ENCODE results near the gene CLNK.
A peak's percentile ranks its signal among the peaks of the same experiment; 100 is the strongest.

The CLNK gene

GRCh38 chr4:10532155-10532554 is 152.4 kb downstream of the CLNK start:
- TF ChIP-seq CTCF (IDR thresholded peaks at IDR 0.05; ENCODE audit: insufficient read depth, low read depth, low read length, missing control alignments): no peak
- H3K4me3 ChIP-seq (ENCODE audit: low read length): no peak overlapping the region
- no peak for DNase-seq (ENCODE audit: low read depth)

- TF ChIP-seq CTCF (IDR thresholded peaks at IDR 0.05; ENCODE audit: insufficient read depth, low read depth, low read length, missing control alignments): no peak
- H3K4me3 ChIP-seq (ENCODE audit: low read length): no peak overlapping the region
- DNase-seq (ENCODE audit: low read depth): no peak
Measured at GRCh38 chr4:10530137-10530786, 154.3 kb downstream of the CLNK start.

- peak; percentile 56 for DNase-seq (ENCODE audit: low read depth)
- H3K4me3 ChIP-seq (ENCODE audit: low read length): no peak overlapping the region
- TF ChIP-seq CTCF (IDR thresholded peaks at IDR 0.05; ENCODE audit: insufficient read depth, low read depth, low read length, missing control alignments): no peak
Measured at GRCh38 chr4:10529291-10530136, 155.1 kb downstream of the CLNK start.

- no peak overlapping the region for H3K4me3 ChIP-seq (ENCODE audit: low read length)
- TF ChIP-seq CTCF (IDR thresholded peaks at IDR 0.05; ENCODE audit: insufficient read depth, low read depth, low read length, missing control alignments): no peak
- peak; percentile 19 for DNase-seq (ENCODE audit: low read depth)
Measured at GRCh38 chr4:10527438-10527837, 157.1 kb downstream of the CLNK start.

- DNase-seq (ENCODE audit: low read depth): peak; percentile 87
- TF ChIP-seq CTCF (IDR thresholded peaks at IDR 0.05; ENCODE audit: insufficient read depth, low read depth, low read length, missing control alignments): no peak
Measured at GRCh38 chr4:10526429-10527222, 157.9 kb downstream of the CLNK start.

GRCh38 chr4:10524196-10524833 is 160.3 kb downstream of the CLNK start:
- no peak for TF ChIP-seq CTCF (IDR thresholded peaks at IDR 0.05; ENCODE audit: insufficient read depth, low read depth, low read length, missing control alignments)
- DNase-seq (ENCODE audit: low read depth): peak; percentile 77
- no peak overlapping the region for H3K4me3 ChIP-seq (ENCODE audit: low read length)

More at GRCh38 chr4:10526429-10527222, 157.9 kb downstream of the CLNK start:
- no peak overlapping the region for H3K4me3 ChIP-seq (ENCODE audit: low read length)
